ENCODE results near the gene TSPO2.
A peak's percentile ranks its signal among the peaks of the same experiment; 100 is the strongest.

Gene TSPO2

GRCh38 chr6:41065550-41066026 is 23.3 kb downstream of the TSPO2 start:
- peaks cover 7% of the 10 kb centered on the region for H3K4me1 ChIP-seq (ENCODE audit: control insufficient read depth, insufficient read depth, low read length)
- H3K9me3 ChIP-seq (ENCODE audit: control insufficient read depth in 2 of 2, low read length in 2 of 2) = no peaks in the 10 kb centered on the region
- H3K36me3 ChIP-seq (ENCODE audit: control insufficient read depth in 2 of 2, insufficient read depth in 2 of 2, low read length in 2 of 2) = peaks cover 29 to 35% of the 10 kb centered on the region in 2 donors
- H3K9ac ChIP-seq (ENCODE audit: low read length in 2 of 2) = no peak overlapping the region
- H3K27me3 ChIP-seq (ENCODE audit: control insufficient read depth in 1 of 2, insufficient read depth in 2 of 2, low read length in 2 of 2) = no peaks in the 10 kb centered on the region
- no peak overlapping the region for H3K27ac ChIP-seq (ENCODE audit: low read length)
- no peak overlapping the region for H3K4me3 ChIP-seq (ENCODE audit: low read length in 2 of 2)

- Histone ChIP-seq H3K9ac (ENCODE audit: low read length in 2 of 2) (no peak overlapping the region), H3K4me1 (ENCODE audit: control insufficient read depth, insufficient read depth, low read length) (peaks cover 2% of the 10 kb centered on the region), H3K4me3 (ENCODE audit: low read length in 2 of 2) (no peak overlapping the region), H3K36me3 (ENCODE audit: control insufficient read depth in 2 of 2, insufficient read depth in 2 of 2, low read length in 2 of 2) (peaks cover 26 to 31% of the 10 kb centered on the region in 2 donors), H3K9me3 (ENCODE audit: control insufficient read depth in 2 of 2, low read length in 2 of 2) (no peaks in the 10 kb centered on the region), H3K27ac (ENCODE audit: low read length) (no peak overlapping the region), H3K27me3 (ENCODE audit: control insufficient read depth in 1 of 2, insufficient read depth in 2 of 2, low read length in 2 of 2) (no peaks in the 10 kb centered on the region)
These were observed 24.6 kb downstream of the TSPO2 start for GRCh38 chr6:41066867-41067304.

GRCh38 chr6:41071501-41071922 is 29.2 kb downstream of the TSPO2 start:
- Histone ChIP-seq H3K27ac (ENCODE audit: low read length) (peak overlapping the region; percentile 99), H3K4me3 (ENCODE audit: low read length in 2 of 2) (peak overlapping the region; percentile 88 to 96), H3K9ac (ENCODE audit: low read length in 2 of 2) (peak overlapping the region; percentile 97 to 98), H3K36me3 (ENCODE audit: control insufficient read depth in 2 of 2, insufficient read depth in 2 of 2, low read length in 2 of 2) (peaks cover 12 to 20% of the 10 kb centered on the region in 2 donors), H3K9me3 (ENCODE audit: control insufficient read depth in 2 of 2, low read length in 2 of 2) (no peaks in the 10 kb centered on the region), H3K4me1 (ENCODE audit: control insufficient read depth, insufficient read depth, low read length) (peaks cover 16% of the 10 kb centered on the region), H3K27me3 (ENCODE audit: control insufficient read depth in 1 of 2, insufficient read depth in 2 of 2, low read length in 2 of 2) (no peaks in the 10 kb centered on the region)

GRCh38 chr6:41071923-41072835 is 29.9 kb downstream of the TSPO2 start, which contains the start of gene OARD1:
Gene OARD1, minus strand, starts transcription at chr6:41072356. Its CDS starts 722 bp downstream, at chr6:41071634.
- Histone ChIP-seq H3K9me3 (ENCODE audit: control insufficient read depth in 2 of 2, low read length in 2 of 2) (no peaks in the 10 kb centered on the region), H3K4me3 (ENCODE audit: low read length in 2 of 2) (peak within 1 kb of the TSS; percentile 88 to 96), H3K27me3 (ENCODE audit: control insufficient read depth in 1 of 2, insufficient read depth in 2 of 2, low read length in 2 of 2) (no peaks in the 10 kb centered on the region), H3K9ac (ENCODE audit: low read length in 2 of 2) (peak within 1 kb of the TSS; percentile 98), H3K36me3 (ENCODE audit: control insufficient read depth in 2 of 2, insufficient read depth in 2 of 2, low read length in 2 of 2) (peaks cover 12 to 17% of the 10 kb centered on the region in 2 donors), H3K4me1 (ENCODE audit: control insufficient read depth, insufficient read depth, low read length) (peaks cover 16% of the 10 kb centered on the region), H3K27ac (ENCODE audit: low read length) (peak within 1 kb of the TSS; percentile 99)

- H3K9me3 ChIP-seq (ENCODE audit: control insufficient read depth in 2 of 2, low read length in 2 of 2) = no peaks in the 10 kb centered on the region
- no peaks in the 10 kb centered on the region for H3K27me3 ChIP-seq (ENCODE audit: control insufficient read depth in 1 of 2, insufficient read depth in 2 of 2, low read length in 2 of 2)
- H3K4me3 ChIP-seq (ENCODE audit: low read length in 2 of 2) = peak within 1 kb of the TSS; percentile 88 to 96
- peak within 1 kb of the TSS; percentile 98 for H3K9ac ChIP-seq (ENCODE audit: low read length in 2 of 2)
- H3K36me3 ChIP-seq (ENCODE audit: control insufficient read depth in 2 of 2, insufficient read depth in 2 of 2, low read length in 2 of 2) = peaks cover 11 to 12% of the 10 kb centered on the region in 2 donors
- peaks cover 16% of the 10 kb centered on the region for H3K4me1 ChIP-seq (ENCODE audit: control insufficient read depth, insufficient read depth, low read length)
- peak within 1 kb of the TSS; percentile 99 for H3K27ac ChIP-seq (ENCODE audit: low read length)
These were observed 30.6 kb downstream of the TSPO2 start, which contains the start of gene NFYA for GRCh38 chr6:41072836-41073202. Gene NFYA, plus strand, starts transcription at chr6:41072974. Its CDS starts 6,116 bp downstream, at chr6:41079090.

GRCh38 chr6:41073203-41073967 is 31.1 kb downstream of the TSPO2 start:
- Histone ChIP-seq H3K9me3 (ENCODE audit: control insufficient read depth in 2 of 2, low read length in 2 of 2) (no peaks in the 10 kb centered on the region), H3K36me3 (ENCODE audit: control insufficient read depth in 2 of 2, insufficient read depth in 2 of 2, low read length in 2 of 2) (peaks cover 6 to 7% of the 10 kb centered on the region in 2 donors), H3K9ac (ENCODE audit: low read length in 2 of 2) (peak overlapping the region; percentile 94 to 98), H3K27ac (ENCODE audit: low read length) (peak overlapping the region; percentile 99), H3K27me3 (ENCODE audit: control insufficient read depth in 1 of 2, insufficient read depth in 2 of 2, low read length in 2 of 2) (no peaks in the 10 kb centered on the region), H3K4me1 (ENCODE audit: control insufficient read depth, insufficient read depth, low read length) (peaks cover 16% of the 10 kb centered on the region), H3K4me3 (ENCODE audit: low read length in 2 of 2) (peak overlapping the region; percentile 86 to 88)

- Histone ChIP-seq H3K9ac (ENCODE audit: low read length in 2 of 2) (peak overlapping the region; percentile 94 to 98), H3K9me3 (ENCODE audit: control insufficient read depth in 2 of 2, low read length in 2 of 2) (no peaks in the 10 kb centered on the region), H3K27me3 (ENCODE audit: control insufficient read depth in 1 of 2, insufficient read depth in 2 of 2, low read length in 2 of 2) (no peaks in the 10 kb centered on the region), H3K4me3 (ENCODE audit: low read length in 2 of 2) (peak overlapping the region; percentile 86 to 88), H3K27ac (ENCODE audit: low read length) (peak overlapping the region; percentile 99), H3K4me1 (ENCODE audit: control insufficient read depth, insufficient read depth, low read length) (peaks cover 16% of the 10 kb centered on the region), H3K36me3 (ENCODE audit: control insufficient read depth in 2 of 2, insufficient read depth in 2 of 2, low read length in 2 of 2) (peaks cover 2 to 3% of the 10 kb centered on the region in 2 donors)
These were observed 31.9 kb downstream of the TSPO2 start for GRCh38 chr6:41073968-41074691.

GRCh38 chr6:41074692-41075436 is 32.6 kb downstream of the TSPO2 start:
- Histone ChIP-seq H3K4me3 (ENCODE audit: low read length in 2 of 2) (peak overlapping the region; percentile 86 to 88), H3K4me1 (ENCODE audit: control insufficient read depth, insufficient read depth, low read length) (peaks cover 16% of the 10 kb centered on the region), H3K36me3 (ENCODE audit: control insufficient read depth in 2 of 2, insufficient read depth in 2 of 2, low read length in 2 of 2) (peaks cover 2 to 8% of the 10 kb centered on the region in 2 donors), H3K9ac (ENCODE audit: low read length in 2 of 2) (peak overlapping the region; percentile 16 to 94), H3K9me3 (ENCODE audit: control insufficient read depth in 2 of 2, low read length in 2 of 2) (no peaks in the 10 kb centered on the region), H3K27me3 (ENCODE audit: control insufficient read depth in 1 of 2, insufficient read depth in 2 of 2, low read length in 2 of 2) (no peaks in the 10 kb centered on the region), H3K27ac (ENCODE audit: low read length) (peak overlapping the region; percentile 99)

GRCh38 chr6:41075651-41076626 is 33.7 kb downstream of the TSPO2 start:
- Histone ChIP-seq H3K27me3 (ENCODE audit: control insufficient read depth in 1 of 2, insufficient read depth in 2 of 2, low read length in 2 of 2) (no peaks in the 10 kb centered on the region), H3K36me3 (ENCODE audit: control insufficient read depth in 2 of 2, insufficient read depth in 2 of 2, low read length in 2 of 2) (peaks cover 8 to 13% of the 10 kb centered on the region in 2 donors), H3K9ac (ENCODE audit: low read length in 2 of 2) (no peak overlapping the region), H3K4me3 (ENCODE audit: low read length in 2 of 2) (no peak overlapping the region), H3K4me1 (ENCODE audit: control insufficient read depth, insufficient read depth, low read length) (peaks cover 16% of the 10 kb centered on the region), H3K27ac (ENCODE audit: low read length) (no peak overlapping the region), H3K9me3 (ENCODE audit: control insufficient read depth in 2 of 2, low read length in 2 of 2) (no peaks in the 10 kb centered on the region)
